Endodermal cell (in vitro differentiated cells): ENCODE measurements around the gene PCSK7. TPM values are rescaled to one million over a fixed set of nuclear protein-coding genes. Genes with fewer than 3 reads are reported as not detected.
A peak's percentile ranks its signal among the peaks of the same experiment; 100 is the strongest.

Experiments
- DNase-seq: peaks from one replicate; pipeline ENCODE4 v3.0.0-alpha.2; 2017
- H3K27ac ChIP-seq: 2 replicates; pipeline ENCODE4 v1.5.1; 2013; ENCODE audit warnings: mild to moderate bottlenecking, low read depth, low read length, moderate library complexity
- H3K27me3 ChIP-seq: 2 replicates; pipeline ENCODE4 v1.6.1; 2013; ENCODE audit warnings: mild to moderate bottlenecking, low read length, moderate library complexity; ENCODE audit not compliant: insufficient read depth, control insufficient read depth, poor library complexity, severe bottlenecking
- H3K36me3 ChIP-seq: 2 replicates; pipeline ENCODE4 v1.7.0; 2013; ENCODE audit warnings: mild to moderate bottlenecking, low read length, moderate library complexity; ENCODE audit not compliant: control insufficient read depth, insufficient read depth
- H3K4me1 ChIP-seq: one replicate; pipeline ENCODE4 v1.7.0; 2013; ENCODE audit warnings: low read length; ENCODE audit not compliant: control insufficient read depth, insufficient read depth
- H3K4me3 ChIP-seq: 2 replicates; pipeline ENCODE4 v1.5.1; 2013; ENCODE audit warnings: mild to moderate bottlenecking, low read length, moderate library complexity
- H3K9ac ChIP-seq: 2 replicates; pipeline ENCODE4 v1.6.1; 2013; ENCODE audit warnings: mild to moderate bottlenecking, low read length, moderate library complexity; ENCODE audit not compliant: poor library complexity, severe bottlenecking; ENCODE audit errors: extremely low read depth
- H3K9me3 ChIP-seq: 2 replicates; pipeline ENCODE4 v1.6.1; 2013; ENCODE audit warnings: mild to moderate bottlenecking, low read length, moderate library complexity; ENCODE audit not compliant: control insufficient read depth
- H3K27ac Mint-ChIP-seq: 2 replicates; pipeline ENCODE4 v1.8.0; 2020; ENCODE audit warnings: mixed read lengths
- H3K27me3 Mint-ChIP-seq: 2 replicates; pipeline ENCODE4 v1.8.0; 2021; ENCODE audit warnings: mild to moderate bottlenecking, mixed read lengths; ENCODE audit not compliant: insufficient read depth
- H3K36me3 Mint-ChIP-seq: 2 replicates; pipeline ENCODE4 v1.8.0; 2020; ENCODE audit warnings: low read depth, mixed read lengths
- H3K4me1 Mint-ChIP-seq: 2 replicates; pipeline ENCODE4 v1.8.0; 2020; ENCODE audit warnings: mixed read lengths
- H3K4me3 Mint-ChIP-seq: 2 replicates; pipeline ENCODE4 v1.8.0; 2020; ENCODE audit warnings: mild to moderate bottlenecking, moderate library complexity, mixed read lengths
- H3K9me3 Mint-ChIP-seq: 2 replicates; pipeline ENCODE4 v1.8.0; 2020; ENCODE audit warnings: mild to moderate bottlenecking, mixed read lengths
- CTCF ChIP-seq: fragments of 200-600 bp; sonication (generic); conservative IDR thresholded peaks from 2 replicates; pipeline ENCODE4 v1.5.0; 2021; ENCODE audit warnings: antibody characterized with exemption, mild to moderate bottlenecking
- WGBS, 2 experiments: methylation state at CpG; one replicate each; pipeline versions ENCODE4 v1.1.5 to v1.1.7; 2013; ENCODE audit warnings: missing lambda C conversion rate in 2 of 2, mixed read lengths in 1 of 2; ENCODE audit not compliant: insufficient coverage in 1 of 2, insufficient read length in 1 of 2; 5-methylcytosine and 5-hydroxymethylcytosine counted together
- total RNA-seq, 2 donors: library from RNA; stranded (reverse); fragmentation: NEBNext Ultra II Directional in 1 of 2; extraction: Animal tissue kit (Norgen Biotek cat#: 25700) in 1 of 2; gene quantifications; 2 replicates in 1 of 2; 3 replicates in 1 of 2; pipeline ENCODE4 v1.2.1, GENCODE V29; 2021

Gene PCSK7
- total RNA-seq, 2 donors from 2014 or later: 56.5 to 58.6 TPM

- Mint-ChIP-seq H3K27ac (peak within 1 kb of the TSS; percentile 88), H3K4me1 (peaks cover 42% of the 10 kb centered on the region), H3K36me3 (peaks cover 32% of the 10 kb centered on the region), H3K27me3 (no peaks in the 10 kb centered on the region), H3K4me3 (peak within 1 kb of the TSS; percentile 64), H3K9me3 (no peaks in the 10 kb centered on the region)
- Histone ChIP-seq H3K27ac (peak within 1 kb of the TSS; percentile 75), H3K27me3 (no peaks in the 10 kb centered on the region), H3K9ac (peak within 1 kb of the TSS; percentile 86), H3K36me3 (peaks cover 30% of the 10 kb centered on the region), H3K4me3 (peak within 1 kb of the TSS; percentile 88), H3K4me1 (peaks cover 13% of the 10 kb centered on the region), H3K9me3 (no peaks in the 10 kb centered on the region)
- TF ChIP-seq CTCF: no peak
- 0 to 8% methylated on average over 7 to 34 of the region's 34 CpGs for WGBS, 2 experiments
- peak; percentile 97 for DNase-seq
These were observed 32.6 kb downstream of the PCSK7 start, which contains the start of gene TAGLN for GRCh38 chr11:117199053-117199915. TAGLN (plus strand) TSS chr11:117199370; CDS start chr11:117203014, 3,644 bp downstream.

DNA sequence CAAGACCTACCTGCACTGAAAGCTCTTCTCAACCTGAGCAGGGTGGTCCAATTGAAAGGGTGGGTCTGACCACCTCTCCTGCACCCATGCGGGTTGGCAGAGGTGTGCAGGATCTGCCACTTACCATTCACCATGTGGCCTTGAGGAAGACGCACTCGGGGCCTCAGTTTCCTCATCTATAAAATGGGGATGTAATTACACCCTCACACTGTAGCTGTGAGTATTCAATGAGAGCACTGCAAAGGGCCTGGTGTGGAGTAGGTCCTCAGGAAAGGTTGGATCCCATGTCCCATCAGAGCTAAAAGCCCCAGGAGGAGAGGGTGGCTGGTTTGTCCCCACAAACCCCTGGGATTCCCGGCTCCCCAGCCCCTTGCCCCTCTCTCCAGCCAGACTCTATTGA lies 33.3 kb downstream of the PCSK7 start:
- no peak for TF ChIP-seq CTCF
- H3K4me3 Mint-ChIP-seq: peak overlapping the region; percentile 64
- H3K27ac ChIP-seq: peak overlapping the region; percentile 59
- H3K36me3 ChIP-seq: peaks cover 23% of the 10 kb centered on the region
- peaks cover 13% of the 10 kb centered on the region for H3K4me1 ChIP-seq
- no peaks in the 10 kb centered on the region for H3K27me3 ChIP-seq
- peak overlapping the region; percentile 86 for H3K9ac ChIP-seq
- peaks cover 37% of the 10 kb centered on the region for H3K4me1 Mint-ChIP-seq
- no peaks in the 10 kb centered on the region for H3K9me3 ChIP-seq
- peak overlapping the region; percentile 88 for H3K27ac Mint-ChIP-seq
- peaks cover 27% of the 10 kb centered on the region for H3K36me3 Mint-ChIP-seq
- WGBS, 2 experiments: 62% methylated on average over 4 of the region's 4 CpGs; no CpG with 5 or more reads in 1 of the 2 experiments
- peak overlapping the region; percentile 88 for H3K4me3 ChIP-seq
- H3K9me3 Mint-ChIP-seq: no peaks in the 10 kb centered on the region
- no peaks in the 10 kb centered on the region for H3K27me3 Mint-ChIP-seq
- no peak for DNase-seq

- Mint-ChIP-seq H3K27me3 (no peaks in the 10 kb centered on the region), H3K4me3 (peak overlapping the region; percentile 64), H3K36me3 (peaks cover 23% of the 10 kb centered on the region), H3K9me3 (no peaks in the 10 kb centered on the region), H3K4me1 (peaks cover 33% of the 10 kb centered on the region), H3K27ac (peak overlapping the region; percentile 88)
- Histone ChIP-seq H3K36me3 (peaks cover 15% of the 10 kb centered on the region), H3K27me3 (no peaks in the 10 kb centered on the region), H3K4me1 (peaks cover 13% of the 10 kb centered on the region), H3K9ac (peak overlapping the region; percentile 86), H3K4me3 (peak overlapping the region; percentile 88), H3K9me3 (no peaks in the 10 kb centered on the region), H3K27ac (no peak overlapping the region)
- peak; percentile 94 for DNase-seq
- 64 to 83% methylated on average over 8 to 17 of the region's 17 CpGs for WGBS, 2 experiments
- TF ChIP-seq CTCF: peak; percentile 89
These were observed 34.1 kb downstream of the PCSK7 start for GRCh38 chr11:117197516-117198456.
